SK-N-SH (cell line): ENCODE data around the gene JPH3.

Experiments
- EZH2phosphoT487 ChIP-seq: fragments of 200-600 bp; sonication (generic); IDR thresholded peaks from 2 replicates; pipeline ENCODE4 v1.6.1; 2017; ENCODE audit warnings: low read depth, mixed run types, mild to moderate bottlenecking, antibody characterized with exemption, moderate library complexity, borderline replicate concordance
- FOSL2 ChIP-seq: IDR thresholded peaks from 2 replicates; pipeline ENCODE4 v1.4.0; 2012; ENCODE audit warnings: low read depth, mild to moderate bottlenecking, moderate library complexity, borderline replicate concordance
- GABPA ChIP-seq: IDR thresholded peaks from 2 replicates; pipeline ENCODE4 v1.4.0; 2012; ENCODE audit warnings: low read depth, mild to moderate bottlenecking
- GATA2 ChIP-seq: sonication (generic); formaldehyde crosslinking; IDR thresholded peaks from 2 replicates; pipeline ENCODE4 v1.5.0; 2020; ENCODE audit warnings: mild to moderate bottlenecking, missing genetic modification reagents
- JUND ChIP-seq: IDR thresholded peaks from 2 replicates; pipeline ENCODE4 v1.4.0; 2012
- MXI1 ChIP-seq: IDR thresholded peaks from 2 replicates; pipeline ENCODE4 v1.6.1; 2012; ENCODE audit warnings: mild to moderate bottlenecking, low read depth, low read length, improper control_type of control experiment
- POLR2AphosphoS5 ChIP-seq: IDR thresholded peaks from 2 replicates; pipeline ENCODE4 v1.6.1; 2012; ENCODE audit warnings: low read depth, low read length
- RAD21 ChIP-seq: IDR thresholded peaks from 2 replicates; pipeline ENCODE4 v1.6.1; 2012; ENCODE audit warnings: mild to moderate bottlenecking, low read length
- RCOR1 ChIP-seq: fragments of 150-350 bp; IDR thresholded peaks from 2 replicates; pipeline ENCODE4 v1.6.1; 2017; ENCODE audit warnings: antibody characterized with exemption, low read length
- USF2 ChIP-seq: fragments of 150-350 bp; IDR thresholded peaks from 2 replicates; pipeline ENCODE4 v1.6.1; 2017; ENCODE audit warnings: antibody characterized with exemption, low read length, low read depth, borderline replicate concordance
- YY1 ChIP-seq: IDR thresholded peaks from 2 replicates; pipeline ENCODE4 v1.4.0; 2012; ENCODE audit warnings: low read depth, mild to moderate bottlenecking
- TF ChIP-seq, protein P1 (sequence below): fragments of 200-600 bp; sonication (generic); IDR thresholded peaks from 2 replicates; pipeline ENCODE4 v1.6.1; 2017; ENCODE audit warnings: antibody characterized with exemption, mild to moderate bottlenecking, moderate library complexity
- TF ChIP-seq, protein P2 (sequence below): IDR thresholded peaks from 2 replicates; pipeline ENCODE4 v1.6.1; 2012; ENCODE audit warnings: mild to moderate bottlenecking, low read depth, low read length, moderate library complexity
- TF ChIP-seq, protein P3 (sequence below): IDR thresholded peaks from 2 replicates; pipeline ENCODE4 v1.4.0; 2012; ENCODE audit warnings: low read depth, borderline replicate concordance

DNA sequence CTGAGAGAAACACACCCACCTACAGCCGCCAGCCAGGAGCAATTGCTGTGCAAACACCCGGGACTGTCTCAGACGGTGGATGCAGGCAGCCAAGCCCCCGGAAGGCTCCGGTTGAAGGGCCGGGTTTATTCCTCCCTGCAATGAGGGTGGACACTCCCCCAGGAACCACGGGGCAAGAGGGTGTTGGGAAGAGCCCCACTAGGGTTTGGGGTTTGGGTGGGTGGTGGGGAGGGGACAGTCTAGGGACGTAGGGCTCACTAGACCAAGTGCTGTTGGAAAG is 19.2 kb downstream of the JPH3 start:
- TF ChIP-seq GABPA (no peak), USF2 (no peak), POLR2AphosphoS5 (no peak), MXI1 (no peak), EZH2phosphoT487 (no peak), JUND (no peak), YY1 (no peak), RCOR1 (no peak), FOSL2 (no peak), GATA2 (CRISPR knock-in tag) (no peak), RAD21 (no peak)
- TF ChIP-seq, protein P1, sequence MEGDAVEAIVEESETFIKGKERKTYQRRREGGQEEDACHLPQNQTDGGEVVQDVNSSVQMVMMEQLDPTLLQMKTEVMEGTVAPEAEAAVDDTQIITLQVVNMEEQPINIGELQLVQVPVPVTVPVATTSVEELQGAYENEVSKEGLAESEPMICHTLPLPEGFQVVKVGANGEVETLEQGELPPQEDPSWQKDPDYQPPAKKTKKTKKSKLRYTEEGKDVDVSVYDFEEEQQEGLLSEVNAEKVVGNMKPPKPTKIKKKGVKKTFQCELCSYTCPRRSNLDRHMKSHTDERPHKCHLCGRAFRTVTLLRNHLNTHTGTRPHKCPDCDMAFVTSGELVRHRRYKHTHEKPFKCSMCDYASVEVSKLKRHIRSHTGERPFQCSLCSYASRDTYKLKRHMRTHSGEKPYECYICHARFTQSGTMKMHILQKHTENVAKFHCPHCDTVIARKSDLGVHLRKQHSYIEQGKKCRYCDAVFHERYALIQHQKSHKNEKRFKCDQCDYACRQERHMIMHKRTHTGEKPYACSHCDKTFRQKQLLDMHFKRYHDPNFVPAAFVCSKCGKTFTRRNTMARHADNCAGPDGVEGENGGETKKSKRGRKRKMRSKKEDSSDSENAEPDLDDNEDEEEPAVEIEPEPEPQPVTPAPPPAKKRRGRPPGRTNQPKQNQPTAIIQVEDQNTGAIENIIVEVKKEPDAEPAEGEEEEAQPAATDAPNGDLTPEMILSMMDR = no peak
- TF ChIP-seq, protein P2, sequence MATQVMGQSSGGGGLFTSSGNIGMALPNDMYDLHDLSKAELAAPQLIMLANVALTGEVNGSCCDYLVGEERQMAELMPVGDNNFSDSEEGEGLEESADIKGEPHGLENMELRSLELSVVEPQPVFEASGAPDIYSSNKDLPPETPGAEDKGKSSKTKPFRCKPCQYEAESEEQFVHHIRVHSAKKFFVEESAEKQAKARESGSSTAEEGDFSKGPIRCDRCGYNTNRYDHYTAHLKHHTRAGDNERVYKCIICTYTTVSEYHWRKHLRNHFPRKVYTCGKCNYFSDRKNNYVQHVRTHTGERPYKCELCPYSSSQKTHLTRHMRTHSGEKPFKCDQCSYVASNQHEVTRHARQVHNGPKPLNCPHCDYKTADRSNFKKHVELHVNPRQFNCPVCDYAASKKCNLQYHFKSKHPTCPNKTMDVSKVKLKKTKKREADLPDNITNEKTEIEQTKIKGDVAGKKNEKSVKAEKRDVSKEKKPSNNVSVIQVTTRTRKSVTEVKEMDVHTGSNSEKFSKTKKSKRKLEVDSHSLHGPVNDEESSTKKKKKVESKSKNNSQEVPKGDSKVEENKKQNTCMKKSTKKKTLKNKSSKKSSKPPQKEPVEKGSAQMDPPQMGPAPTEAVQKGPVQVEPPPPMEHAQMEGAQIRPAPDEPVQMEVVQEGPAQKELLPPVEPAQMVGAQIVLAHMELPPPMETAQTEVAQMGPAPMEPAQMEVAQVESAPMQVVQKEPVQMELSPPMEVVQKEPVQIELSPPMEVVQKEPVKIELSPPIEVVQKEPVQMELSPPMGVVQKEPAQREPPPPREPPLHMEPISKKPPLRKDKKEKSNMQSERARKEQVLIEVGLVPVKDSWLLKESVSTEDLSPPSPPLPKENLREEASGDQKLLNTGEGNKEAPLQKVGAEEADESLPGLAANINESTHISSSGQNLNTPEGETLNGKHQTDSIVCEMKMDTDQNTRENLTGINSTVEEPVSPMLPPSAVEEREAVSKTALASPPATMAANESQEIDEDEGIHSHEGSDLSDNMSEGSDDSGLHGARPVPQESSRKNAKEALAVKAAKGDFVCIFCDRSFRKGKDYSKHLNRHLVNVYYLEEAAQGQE = no peak
- TF ChIP-seq, protein P3, sequence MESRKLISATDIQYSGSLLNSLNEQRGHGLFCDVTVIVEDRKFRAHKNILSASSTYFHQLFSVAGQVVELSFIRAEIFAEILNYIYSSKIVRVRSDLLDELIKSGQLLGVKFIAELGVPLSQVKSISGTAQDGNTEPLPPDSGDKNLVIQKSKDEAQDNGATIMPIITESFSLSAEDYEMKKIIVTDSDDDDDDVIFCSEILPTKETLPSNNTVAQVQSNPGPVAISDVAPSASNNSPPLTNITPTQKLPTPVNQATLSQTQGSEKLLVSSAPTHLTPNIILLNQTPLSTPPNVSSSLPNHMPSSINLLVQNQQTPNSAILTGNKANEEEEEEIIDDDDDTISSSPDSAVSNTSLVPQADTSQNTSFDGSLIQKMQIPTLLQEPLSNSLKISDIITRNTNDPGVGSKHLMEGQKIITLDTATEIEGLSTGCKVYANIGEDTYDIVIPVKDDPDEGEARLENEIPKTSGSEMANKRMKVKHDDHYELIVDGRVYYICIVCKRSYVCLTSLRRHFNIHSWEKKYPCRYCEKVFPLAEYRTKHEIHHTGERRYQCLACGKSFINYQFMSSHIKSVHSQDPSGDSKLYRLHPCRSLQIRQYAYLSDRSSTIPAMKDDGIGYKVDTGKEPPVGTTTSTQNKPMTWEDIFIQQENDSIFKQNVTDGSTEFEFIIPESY = no peak
